Osteoblast (primary cell): ENCODE data around the gene SMCR8. TPM values are rescaled to one million over a fixed set of nuclear protein-coding genes. Genes with fewer than 3 reads are reported as not detected.

Experiments used
- DNase-seq: peaks from one replicate; pipeline ENCODE4 v3.0.0; 2011; ENCODE audit warnings: low spot score, mixed read lengths; ENCODE audit not compliant: insufficient read length; ENCODE audit errors: missing footprints
- H2AFZ ChIP-seq: 2 replicates; pipeline ENCODE4 v1.6.0; 2011; ENCODE audit warnings: mild to moderate bottlenecking, low read length
- H3K27ac ChIP-seq: 2 replicates; pipeline ENCODE4 v1.5.1; 2011; ENCODE audit warnings: mild to moderate bottlenecking, low read depth, low read length, moderate library complexity
- H3K27me3 ChIP-seq: 2 replicates; pipeline ENCODE4 v1.6.0; 2012; ENCODE audit warnings: mild to moderate bottlenecking, control low read depth, inconsistent platforms, low read length, moderate library complexity; ENCODE audit not compliant: insufficient read depth
- H3K36me3 ChIP-seq: 2 replicates; pipeline ENCODE4 v1.5.1; 2011; ENCODE audit warnings: mild to moderate bottlenecking, low read length, control low read depth, moderate library complexity; ENCODE audit not compliant: insufficient read depth
- H3K4me1 ChIP-seq: 2 replicates; pipeline ENCODE4 v1.5.1; 2011; ENCODE audit warnings: mild to moderate bottlenecking, low read length, control low read depth, moderate library complexity; ENCODE audit not compliant: insufficient read depth
- H3K4me2 ChIP-seq: 2 replicates; pipeline ENCODE4 v1.6.0; 2011; ENCODE audit warnings: mild to moderate bottlenecking, low read length; ENCODE audit not compliant: insufficient read depth
- H3K4me3 ChIP-seq: fragments of 200-600 bp; sonication (generic); 3 replicates; pipeline ENCODE4 v1.5.1; 2012; ENCODE audit warnings: mild to moderate bottlenecking, low read length, inconsistent platforms; ENCODE audit not compliant: insufficient read depth
- H3K79me2 ChIP-seq: 2 replicates; pipeline ENCODE4 v1.6.0; 2012; ENCODE audit warnings: mild to moderate bottlenecking, low read length, control low read depth, inconsistent platforms; ENCODE audit not compliant: insufficient read depth
- H3K9me3 ChIP-seq: 2 replicates; pipeline ENCODE4 v1.5.1; 2011; ENCODE audit warnings: low read depth, low read length, control low read depth
- H4K20me1 ChIP-seq: 2 replicates; pipeline ENCODE4 v1.6.0; 2012; ENCODE audit warnings: mild to moderate bottlenecking, low read length, control low read depth; ENCODE audit not compliant: insufficient read depth
- CTCF ChIP-seq: IDR thresholded peaks from 2 replicates; pipeline ENCODE4 v1.5.1; 2011; ENCODE audit warnings: mild to moderate bottlenecking, low read depth, low read length, moderate library complexity; ENCODE audit errors: extremely low read depth
- total RNA-seq: library from RNA; depleted of rRNA; stranded (reverse); fragments of >200 nt; gene quantifications from 2 replicates; pipeline ENCODE4 v1.2.3, GENCODE V29; 2012

Gene SMCR8
- total RNA-seq, 1 donor, result 22.1 TPM

DNA sequence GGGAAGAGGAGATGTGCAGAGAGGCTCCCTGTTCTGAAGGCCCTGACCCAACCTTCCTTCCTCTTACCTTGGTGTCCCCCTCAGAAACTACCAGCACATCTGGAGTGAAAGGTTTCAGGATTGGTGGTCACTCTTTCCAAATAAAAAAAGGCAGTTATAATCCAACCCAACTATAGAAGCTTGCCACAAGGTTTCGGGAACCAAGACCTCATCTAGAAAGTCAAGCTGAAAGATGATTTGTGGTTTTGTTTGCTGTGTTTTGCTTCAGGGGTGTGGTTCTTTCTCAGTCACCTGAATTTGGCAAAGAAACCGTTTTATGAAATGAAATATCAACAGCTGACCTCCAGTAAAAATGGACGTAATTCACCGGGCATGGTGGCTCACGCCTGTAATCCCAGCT, 28.9 kb downstream of the SMCR8 start:
- H3K4me2 ChIP-seq, result no peak overlapping the region
- no peaks in the 10 kb centered on the region for H3K9me3 ChIP-seq
- DNase-seq, result peak; percentile 22
- no peaks in the 10 kb centered on the region for H3K27me3 ChIP-seq
- TF ChIP-seq CTCF, result no peak
- H3K4me1 ChIP-seq, result no peaks in the 10 kb centered on the region
- H3K36me3 ChIP-seq, result peaks cover 13% of the 10 kb centered on the region
- H4K20me1 ChIP-seq, result no peaks in the 10 kb centered on the region
- H2AFZ ChIP-seq, result no peak overlapping the region
- no peaks in the 10 kb centered on the region for H3K79me2 ChIP-seq
- no peak overlapping the region for H3K4me3 ChIP-seq
- no peak overlapping the region for H3K27ac ChIP-seq

- no peak overlapping the region for H3K4me3 ChIP-seq
- H3K79me2 ChIP-seq, result no peaks in the 10 kb centered on the region
- no peaks in the 10 kb centered on the region for H3K9me3 ChIP-seq
- H3K4me2 ChIP-seq, result no peak overlapping the region
- no peak for TF ChIP-seq CTCF
- no peak overlapping the region for H2AFZ ChIP-seq
- no peak overlapping the region for H3K27ac ChIP-seq
- no peaks in the 10 kb centered on the region for H3K27me3 ChIP-seq
- H3K4me1 ChIP-seq, result peaks cover 9% of the 10 kb centered on the region
- H4K20me1 ChIP-seq, result no peaks in the 10 kb centered on the region
- no peak for DNase-seq
- peaks cover 7% of the 10 kb centered on the region for H3K36me3 ChIP-seq
Measured at GRCh38 chr17:18353541-18353940, 38.4 kb downstream of the SMCR8 start.

DNA sequence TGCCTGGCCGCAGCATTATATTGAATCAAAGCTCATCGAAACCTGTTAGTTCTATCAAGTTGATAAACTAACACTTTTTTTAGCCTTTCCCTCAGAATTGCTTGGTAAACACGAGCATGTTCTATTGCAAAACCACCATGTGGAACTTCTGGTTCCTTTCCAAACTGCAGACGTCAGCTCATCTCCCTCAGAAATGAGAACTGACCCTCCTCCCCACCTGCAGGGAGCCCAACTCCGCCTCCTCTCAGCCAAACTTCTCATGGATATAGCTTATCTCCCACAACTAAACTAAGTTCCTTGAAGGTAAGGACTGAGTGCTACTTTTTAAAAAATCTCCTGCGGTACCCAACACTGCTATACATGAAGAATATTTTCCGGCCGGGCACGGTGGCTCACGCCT, 41.5 kb downstream of the SMCR8 start:
- peaks cover 9% of the 10 kb centered on the region for H3K4me1 ChIP-seq
- H3K27me3 ChIP-seq, result no peaks in the 10 kb centered on the region
- H3K36me3 ChIP-seq, result peaks cover 7% of the 10 kb centered on the region
- H4K20me1 ChIP-seq, result no peaks in the 10 kb centered on the region
- H3K4me3 ChIP-seq, result no peak overlapping the region
- no peak for DNase-seq
- H3K79me2 ChIP-seq, result peaks cover under 1% of the 10 kb centered on the region
- peak overlapping the region; percentile 54 for H2AFZ ChIP-seq
- H3K27ac ChIP-seq, result no peak overlapping the region
- no peak for TF ChIP-seq CTCF
- no peak overlapping the region for H3K4me2 ChIP-seq
- H3K9me3 ChIP-seq, result no peaks in the 10 kb centered on the region

DNA sequence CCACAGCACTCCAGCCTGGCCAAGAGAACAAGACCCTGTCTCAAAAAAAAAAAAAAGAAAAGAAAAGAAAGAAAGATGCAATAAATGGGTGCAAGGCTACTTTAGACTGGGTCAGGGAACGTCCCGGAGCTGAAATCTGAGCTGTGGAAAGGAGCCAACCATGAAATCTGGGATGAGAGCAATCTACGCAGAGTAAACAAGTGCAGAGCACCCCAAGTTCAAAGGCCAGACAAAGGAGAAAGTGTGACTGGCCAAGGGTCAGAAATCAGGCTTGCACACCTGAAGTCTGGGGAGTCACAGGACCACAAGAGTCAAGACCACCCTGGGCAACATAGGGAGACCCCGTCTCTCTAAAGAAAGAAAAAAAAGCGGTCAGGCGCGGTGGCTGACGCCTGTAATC, 45.4 kb downstream of the SMCR8 start:
- Histone ChIP-seq H3K79me2 (peaks cover 11% of the 10 kb centered on the region), H3K4me2 (no peak overlapping the region), H4K20me1 (no peaks in the 10 kb centered on the region), H3K27ac (no peak overlapping the region), H3K4me1 (peaks cover 13% of the 10 kb centered on the region), H2AFZ (no peak overlapping the region), H3K9me3 (no peaks in the 10 kb centered on the region), H3K27me3 (no peaks in the 10 kb centered on the region), H3K4me3 (no peak overlapping the region), H3K36me3 (no peaks in the 10 kb centered on the region)
- no peak for TF ChIP-seq CTCF
- no peak for DNase-seq
